GM21529 (cell line): ENCODE data around the gene IMMT.

Experiments
- ATAC-seq: cut with Tn5 transposase; IDR thresholded peaks from one replicate; pipeline ENCODE4 v1.9.1; 2021; ENCODE audit not compliant: unreplicated experiment

IMMT gene

GRCh38 chr2:86226636-86227520 is 31.6 kb upstream of the IMMT start:
- ATAC-seq = no peak

DNA sequence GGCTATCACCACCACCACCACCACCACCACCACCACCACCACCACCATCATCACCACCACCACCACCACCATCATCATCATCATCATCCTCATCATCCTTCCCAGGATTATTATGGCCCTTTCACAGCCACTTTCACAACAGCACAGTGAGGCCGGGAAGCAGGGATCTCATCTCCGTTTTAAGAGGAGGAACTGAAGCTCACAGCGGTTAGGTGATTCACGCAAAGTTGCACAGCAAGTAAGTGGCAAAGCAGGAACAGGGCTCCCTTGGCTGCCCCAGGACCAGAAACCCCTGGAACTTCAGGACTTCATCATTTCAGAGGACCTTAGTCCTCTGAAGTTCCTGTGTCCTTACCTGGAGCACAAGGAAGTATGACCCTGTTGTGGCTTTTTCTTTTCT is 30.8 kb upstream of the IMMT start:
- no peak for ATAC-seq

- ATAC-seq = peak; percentile 71
Measured at GRCh38 chr2:86225581-86225980, 30.3 kb upstream of the IMMT start.

GRCh38 chr2:86224645-86225355 is 29.5 kb upstream of the IMMT start:
- ATAC-seq = no peak

- ATAC-seq = no peak
Measured at GRCh38 chr2:86223927-86224560, 28.8 kb upstream of the IMMT start.

DNA sequence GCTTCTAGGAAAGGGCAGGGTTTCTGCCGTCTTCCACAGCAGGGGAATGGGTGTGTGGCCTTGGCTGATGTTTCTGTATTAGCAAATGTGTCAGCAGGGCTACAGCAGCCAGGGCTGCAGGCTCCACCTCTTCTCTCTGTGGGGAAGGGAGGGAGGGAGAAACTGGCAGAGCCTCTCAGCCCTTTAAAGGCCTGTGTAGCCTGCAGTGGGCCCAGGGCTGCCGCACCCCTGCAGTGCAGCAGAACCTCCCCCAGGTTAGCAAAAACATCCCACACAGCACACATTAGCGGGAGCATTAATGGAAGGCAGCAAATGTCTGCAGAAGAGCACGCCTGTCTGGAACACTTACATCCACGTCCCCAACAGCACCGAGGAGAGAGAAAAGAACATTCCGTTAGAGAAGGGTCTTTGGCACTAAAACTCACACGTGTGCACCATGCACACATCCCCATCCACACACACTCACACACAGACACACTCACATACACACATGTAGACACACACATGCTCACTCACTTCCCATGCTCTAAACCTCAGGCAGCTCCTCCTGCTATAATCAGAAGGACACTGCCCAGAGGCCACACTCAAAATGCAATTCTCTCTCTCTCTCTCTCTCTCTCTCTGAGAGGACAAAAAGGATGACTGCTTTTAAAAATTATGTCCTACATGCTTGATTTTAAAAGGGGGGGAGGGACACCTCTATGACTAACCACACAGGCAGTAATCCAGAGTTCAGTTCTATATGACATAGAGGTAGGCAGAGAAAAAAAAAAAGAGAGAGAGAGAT is 28.1 kb upstream of the IMMT start:
- no peak for ATAC-seq

DNA sequence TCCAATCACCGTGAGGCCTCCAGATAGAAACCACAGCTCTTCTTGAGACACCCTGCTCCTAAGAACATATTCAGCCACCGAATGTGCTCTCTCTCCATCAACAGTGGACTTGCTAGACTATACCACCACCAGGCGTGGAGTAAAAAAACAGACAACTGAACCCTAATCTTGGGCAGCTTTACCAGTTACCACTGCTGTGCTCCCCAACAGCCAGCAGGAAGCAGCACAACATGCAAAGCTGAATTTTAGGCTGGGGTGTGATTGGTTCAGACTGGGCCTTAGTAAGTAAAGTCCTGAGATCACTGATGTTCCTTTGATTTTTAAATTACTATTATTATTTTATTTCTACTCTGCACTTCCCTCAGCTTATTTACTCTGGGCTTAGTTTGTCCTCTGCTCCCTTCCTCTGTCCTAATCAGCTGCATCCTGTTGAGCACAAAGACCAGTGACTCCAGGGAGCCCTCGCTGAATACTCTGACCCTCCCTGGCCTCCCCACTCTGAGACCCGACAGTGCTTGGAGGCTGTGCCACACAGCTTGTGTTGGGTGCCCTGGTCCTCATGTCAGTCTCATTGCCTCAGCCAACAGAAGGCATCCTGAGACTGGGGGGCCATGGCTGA is 25.9 kb upstream of the IMMT start:
- no peak for ATAC-seq

- no peak for ATAC-seq
Measured at GRCh38 chr2:86219896-86220295, 24.6 kb upstream of the IMMT start.

- ATAC-seq = no peak
Measured at GRCh38 chr2:86218124-86218523, 22.9 kb upstream of the IMMT start.

DNA sequence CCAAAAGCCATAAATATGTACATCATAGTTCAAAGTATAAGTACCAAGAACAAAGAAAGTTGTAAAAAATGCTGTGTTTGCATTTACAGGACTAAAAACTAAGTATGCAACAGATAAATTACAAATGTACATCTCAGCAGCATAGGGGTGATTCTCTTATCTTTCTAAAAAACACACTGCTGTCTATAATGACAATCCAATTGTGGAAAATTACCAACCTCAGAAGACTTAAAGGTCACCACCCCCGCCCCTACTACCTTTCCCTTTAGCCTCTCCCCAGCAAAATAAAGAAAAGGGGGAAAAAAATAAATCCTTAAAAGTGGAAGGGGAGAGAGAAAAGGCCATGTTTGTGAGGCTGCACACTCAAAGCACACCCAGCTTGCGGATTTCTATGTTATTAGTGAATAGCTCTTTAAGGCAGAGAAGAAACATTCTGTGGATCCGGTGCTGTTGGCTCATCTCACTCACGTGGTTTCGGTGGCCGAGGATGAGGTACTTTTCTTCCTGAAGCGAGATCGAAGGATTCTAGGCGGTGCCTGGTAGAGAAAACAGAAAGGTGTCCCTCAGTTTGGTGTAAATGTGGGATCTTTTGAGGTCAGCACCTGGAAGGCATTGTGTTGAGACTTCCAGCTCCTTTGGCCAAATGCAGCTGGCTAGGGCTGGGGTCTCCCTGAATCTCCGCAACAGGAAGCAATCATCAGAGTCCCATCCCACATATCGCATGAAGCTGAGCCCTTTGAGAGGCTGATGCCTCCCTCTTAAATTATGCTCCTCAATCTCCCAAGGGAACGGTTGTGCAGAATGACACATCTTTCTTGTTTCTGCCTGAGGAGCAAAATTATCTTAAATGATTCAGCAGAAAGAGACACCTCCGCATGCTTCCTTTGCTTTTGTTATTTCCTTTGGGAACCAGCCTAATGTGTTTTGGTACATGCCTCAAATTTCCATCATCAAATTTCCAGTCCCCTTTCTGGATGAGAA is 21.6 kb upstream of the IMMT start:
- no peak for ATAC-seq

DNA sequence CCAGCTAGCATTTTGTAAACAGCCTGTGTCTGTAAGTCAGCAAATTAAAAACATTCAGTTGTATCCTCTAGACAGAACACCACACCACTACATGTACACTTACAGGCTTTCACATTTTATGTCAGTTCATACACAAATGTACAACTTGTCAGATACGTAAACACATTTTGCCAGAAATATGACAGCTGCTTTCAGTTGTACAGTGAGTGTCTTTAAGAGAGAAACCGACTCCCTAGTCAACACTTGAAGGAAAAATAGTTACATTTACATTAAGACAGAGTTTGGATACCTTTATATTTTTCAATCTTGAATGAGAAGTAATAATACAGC is 19.2 kb upstream of the IMMT start:
- no peak for ATAC-seq

DNA sequence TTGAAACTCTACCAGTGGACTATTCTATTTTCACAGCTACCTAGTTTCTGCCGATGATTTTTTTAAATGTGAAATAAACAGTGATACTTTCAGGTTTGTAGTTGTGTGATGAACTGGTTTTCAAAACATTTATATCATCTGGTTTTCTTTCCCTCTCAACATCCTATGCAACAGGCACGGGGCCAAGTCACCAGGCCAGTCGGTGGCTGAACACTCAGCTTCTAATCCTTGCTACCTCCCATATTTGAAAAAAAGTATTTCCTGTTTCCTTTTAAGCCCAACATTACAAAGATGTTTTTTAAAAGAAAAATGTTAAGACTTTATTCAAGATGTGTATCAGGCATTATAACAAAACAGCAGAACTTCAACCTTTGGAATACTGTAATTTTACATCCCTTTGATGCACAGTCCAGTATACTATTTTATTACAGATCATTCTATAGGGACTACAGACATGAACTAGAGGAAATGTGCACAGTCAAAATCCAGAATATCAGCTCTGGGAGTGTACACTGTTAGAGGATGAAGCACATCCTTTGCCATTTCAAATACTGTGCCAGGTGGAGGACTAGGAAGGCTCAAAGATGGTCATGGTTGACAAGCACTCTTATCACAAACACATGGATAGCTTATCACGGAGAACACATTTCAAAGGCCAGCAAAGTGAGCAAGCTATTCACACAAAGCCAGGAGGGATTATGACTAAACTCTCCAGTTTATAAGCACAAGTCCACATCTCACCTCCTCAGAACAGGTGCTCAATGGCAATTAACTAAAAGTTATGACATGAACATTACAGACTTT is 18.6 kb upstream of the IMMT start:
- no peak for ATAC-seq

DNA sequence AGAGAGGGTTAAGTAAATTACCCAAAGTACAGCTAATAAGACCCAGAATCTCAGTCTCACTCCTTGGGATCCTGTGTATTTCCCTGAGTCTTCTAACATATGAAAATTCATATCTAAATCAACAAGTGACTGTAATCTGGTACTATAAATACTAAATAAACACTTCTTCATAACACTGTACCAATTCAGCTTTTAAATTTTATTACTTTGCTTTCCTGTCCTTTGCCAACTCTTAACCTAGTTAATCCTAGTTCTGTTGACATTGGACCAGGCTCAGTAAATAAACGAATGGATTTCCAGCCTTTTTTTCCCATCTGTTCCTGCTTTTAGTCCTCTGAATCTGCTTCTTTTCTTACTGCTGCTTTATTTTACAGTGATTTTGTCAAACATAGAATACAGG is 17.8 kb upstream of the IMMT start:
- ATAC-seq = no peak

- ATAC-seq = no peak
Measured at GRCh38 chr2:86211796-86212188, 16.5 kb upstream of the IMMT start.

GRCh38 chr2:86211033-86211795 is 16.0 kb upstream of the IMMT start:
- ATAC-seq = no peak

GRCh38 chr2:86204458-86204857 is 9.2 kb upstream of the IMMT start:
- ATAC-seq = no peak

GRCh38 chr2:86203614-86204013 is 8.4 kb upstream of the IMMT start:
- no peak for ATAC-seq

DNA sequence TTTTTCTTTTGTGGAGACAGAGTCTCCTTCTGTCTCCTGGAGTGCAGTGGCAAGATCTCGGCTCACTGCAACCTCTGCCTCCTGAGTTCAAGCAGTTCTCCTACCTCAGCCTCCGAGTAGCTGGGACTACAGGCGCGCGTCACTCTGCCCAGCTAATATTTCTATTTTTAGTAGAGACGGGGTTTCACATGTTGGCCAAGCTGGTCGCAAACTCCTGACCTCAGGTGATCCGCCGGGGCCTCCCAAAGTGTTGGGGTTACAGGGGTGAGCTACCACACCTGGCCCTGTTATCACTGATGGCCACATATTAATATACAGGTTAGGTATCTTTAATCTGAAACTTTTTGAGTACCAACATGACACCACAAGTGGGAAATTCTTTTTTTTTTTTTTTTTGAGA is 7.4 kb upstream of the IMMT start:
- no peak for ATAC-seq
